Heart left ventricle (tissue), 13 donors: ENCODE measurements around the gene GLIS2.

Source experiments
- CTCF ChIP-seq, 12 donors: fragments of 200-600 bp; sonication (generic) in 4 of 12; IDR thresholded peaks; one replicate each; pipeline versions ENCODE4 v1.5.0 to v1.8.0; 2018 to 2022; ENCODE audit warnings: antibody characterized with exemption in 12 of 12, mild to moderate bottlenecking in 5 of 12
- POLR2A ChIP-seq, 2 donors: fragments of 450-650 bp; IDR thresholded peaks; one replicate each; pipeline ENCODE4 v1.6.1; 2017; ENCODE audit warnings: antibody characterized with exemption in 2 of 2, mild to moderate bottlenecking in 2 of 2, moderate library complexity in 2 of 2
- donor health status: ischemic (EF 13 %, LVEDD 7.1; RV severe dilation, severe dysfunction).
- donor health status: DM: no; HTN: yes; CAD: no.
- donor health status: DM: no; HTN: no; CAD: no.
- donor health status: ischemic (EF 25% LVEDD 6.9; RV normal size, moderate dysfunction).
- donor health status: ischemic (EF 25% LVEDD 5.7; RV mildly dilated, moderate dysfunction).
- donor health status: ischemic (EF 35%, LVEDD 5.7; RV mildly dilated, moderate dysfunction).
- donor health status: nonischemic (EF 11% LVEDD 7.7; RV severe dilation, severe dysfunction).
- donor health status: DM: yes; HTN: yes; CAD: no.
- donor health status: PGD.
- donor health status: ischemic (EF 29% LVEDD 5.4; RV normal size, mild dysfunction).
- donor health status: nonischemic (EF 23%, LVEDD 6.1; RV moderate dilation, normal function).

GRCh38 chr16:4388271-4389021, 72.6 kb downstream of the GLIS2 start:
- TF ChIP-seq CTCF (IDR thresholded peaks at IDR 0.05) (no peak), POLR2A (IDR thresholded peaks at IDR 0.05) (no peak)
